ENCODE measurements around the gene POLE.

GRCh38 chr12:132715874-132716273 lies 28.7 kb upstream of the POLE start:
- no peak for TF ChIP-seq MEF2A (IDR thresholded peaks at IDR 0.05; ENCODE audit: insufficient read depth, low read depth, low read length)
- TF ChIP-seq MAX (IDR thresholded peaks at IDR 0.05; ENCODE audit: low read depth, low read length): no peak

Measured in GM12878 (cell line).